ENCODE data around the gene DDX5. TPM values are rescaled to one million over a fixed set of nuclear protein-coding genes. Genes with fewer than 3 reads are reported as not detected.
A peak's percentile ranks its signal among the peaks of the same experiment; 100 is the strongest.

Gene DDX5
- total RNA-seq (2014; rRNA removed; shearing (Covaris generic); ENCODE audit: low replicate concordance): 420 and 1,383 TPM in 2 replicates

DNA sequence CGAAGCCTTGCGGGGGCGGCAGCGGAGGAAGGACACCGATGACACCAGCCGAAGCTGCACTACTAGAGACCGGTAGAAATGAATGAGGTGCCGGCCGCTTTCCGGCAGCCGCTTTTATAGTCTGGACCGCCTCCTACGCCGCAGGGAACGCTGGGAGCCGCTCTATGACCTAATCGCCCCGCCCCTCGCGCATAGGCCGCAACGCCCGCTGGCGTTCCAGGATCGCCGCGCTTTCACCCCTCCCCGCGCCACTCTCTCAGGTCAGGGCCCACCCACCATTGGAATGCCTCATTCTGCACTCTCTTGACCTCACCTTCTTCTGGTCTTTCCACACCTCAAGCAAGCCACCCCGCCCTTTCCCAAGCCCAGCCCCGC lies at the start of gene DDX5:
DDX5 (minus strand) TSS at position 89 of the 375 bp plus-strand sequence. CDS start 170 bp downstream, outside the sequence.
- Histone ChIP-seq H3K36me3 (peaks cover 73% of the 10 kb centered on the region), H3K27me3 (no peaks in the 10 kb centered on the region), H3K9me3 (no peaks in the 10 kb centered on the region), H3K4me3 (peak within 1 kb of the TSS; percentile 96)
- peak; percentile 99 for DNase-seq

DNA sequence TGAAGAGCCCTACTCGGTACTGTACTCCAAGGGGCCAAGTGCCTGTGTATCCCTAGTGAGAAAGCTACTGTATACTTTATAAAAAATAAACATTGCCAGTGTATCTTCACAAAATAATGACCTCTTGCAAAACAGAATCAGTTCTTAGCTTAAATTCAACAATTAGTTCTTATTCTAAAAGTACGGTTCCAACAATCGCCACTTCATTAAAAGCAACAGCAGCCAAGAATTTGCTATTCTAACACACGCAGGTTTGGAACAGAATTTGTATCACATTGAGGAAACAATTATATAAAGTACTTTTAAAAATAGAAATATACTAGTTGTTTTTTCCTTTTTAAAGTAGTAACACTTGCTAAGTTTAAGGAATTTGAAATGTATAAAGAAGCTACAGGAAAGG lies 49.2 kb upstream of the DDX5 start:
- Histone ChIP-seq H3K27me3 (no peaks in the 10 kb centered on the region), H3K9me3 (no peaks in the 10 kb centered on the region), H3K4me3 (no peak overlapping the region), H3K36me3 (peaks cover 96% of the 10 kb centered on the region)
- no peak for DNase-seq

DNA sequence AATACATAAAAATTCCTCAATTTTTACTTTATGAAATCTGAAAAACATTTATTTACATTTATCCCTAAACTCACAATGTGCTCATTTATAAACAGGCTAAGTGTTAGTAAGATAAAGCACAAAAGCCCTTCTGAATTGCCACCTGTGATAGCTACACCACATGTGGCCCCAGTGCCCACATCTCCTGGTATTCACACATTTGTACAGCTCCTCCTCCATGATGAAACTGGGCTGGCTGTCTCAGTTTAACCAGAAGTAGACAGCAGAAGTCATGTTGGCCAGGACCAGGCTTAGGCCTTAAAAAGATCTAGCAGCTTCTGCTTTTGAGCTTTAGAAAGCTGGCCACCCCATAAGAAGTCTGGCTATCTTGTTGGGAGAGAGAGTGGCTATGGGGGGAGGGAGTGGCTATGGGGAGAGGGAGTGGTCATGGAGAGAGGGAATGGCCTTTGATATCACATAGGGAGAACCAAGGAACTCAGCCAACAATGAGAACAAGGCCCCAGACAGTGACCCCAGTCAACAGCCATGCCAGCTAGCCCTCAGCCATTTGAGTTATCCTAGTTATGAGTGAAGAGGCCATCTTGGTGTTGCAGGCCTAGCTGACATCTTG lies 48.0 kb upstream of the DDX5 start:
- Histone ChIP-seq H3K9me3 (no peaks in the 10 kb centered on the region), H3K36me3 (peaks cover 96% of the 10 kb centered on the region), H3K27me3 (no peaks in the 10 kb centered on the region), H3K4me3 (no peak overlapping the region)
- DNase-seq: no peak

DNA sequence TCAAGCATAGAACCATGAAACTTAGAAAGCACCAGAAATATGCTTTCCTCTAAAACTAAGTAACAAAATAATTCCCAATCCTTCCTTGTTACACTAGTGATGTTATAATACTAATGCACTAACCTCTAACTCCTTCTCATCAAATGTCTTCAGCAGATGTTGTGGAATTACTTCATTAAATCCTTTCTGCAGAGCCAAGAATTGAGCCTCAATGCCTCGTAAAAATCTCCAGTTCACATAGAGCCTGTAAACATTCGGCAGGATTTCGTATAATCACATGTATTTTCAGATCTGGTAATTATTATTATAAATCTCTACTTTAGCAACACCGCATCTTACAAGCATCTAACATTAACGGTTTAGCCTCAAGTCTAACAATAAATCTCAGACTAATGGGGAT lies 45.4 kb upstream of the DDX5 start:
- no peak for DNase-seq
- no peaks in the 10 kb centered on the region for H3K27me3 ChIP-seq
- H3K4me3 ChIP-seq: no peak overlapping the region
- H3K9me3 ChIP-seq: no peaks in the 10 kb centered on the region
- peaks cover 95% of the 10 kb centered on the region for H3K36me3 ChIP-seq

DNA sequence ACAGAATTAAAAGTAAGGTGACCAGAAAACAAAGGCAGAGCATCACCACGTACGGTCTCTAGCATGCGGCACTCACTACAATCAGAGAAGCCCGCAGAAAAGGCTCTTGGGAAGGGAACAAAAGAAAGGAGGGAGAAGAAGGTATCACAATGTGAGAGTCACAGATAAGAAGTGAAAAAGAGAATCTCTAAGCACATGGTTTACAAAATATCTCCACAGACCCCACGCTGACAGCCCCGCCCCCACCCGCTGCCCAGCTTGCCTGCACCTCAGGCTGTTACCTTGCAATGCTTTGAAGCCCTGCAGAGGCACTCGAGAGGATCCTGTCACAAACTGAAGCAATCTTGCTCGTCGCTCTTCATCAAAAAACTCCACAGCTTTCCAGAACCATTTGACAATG lies 41.2 kb upstream of the DDX5 start:
- H3K9me3 ChIP-seq: no peaks in the 10 kb centered on the region
- H3K27me3 ChIP-seq: no peaks in the 10 kb centered on the region
- no peak overlapping the region for H3K4me3 ChIP-seq
- DNase-seq: no peak
- peaks cover 94% of the 10 kb centered on the region for H3K36me3 ChIP-seq

DNA sequence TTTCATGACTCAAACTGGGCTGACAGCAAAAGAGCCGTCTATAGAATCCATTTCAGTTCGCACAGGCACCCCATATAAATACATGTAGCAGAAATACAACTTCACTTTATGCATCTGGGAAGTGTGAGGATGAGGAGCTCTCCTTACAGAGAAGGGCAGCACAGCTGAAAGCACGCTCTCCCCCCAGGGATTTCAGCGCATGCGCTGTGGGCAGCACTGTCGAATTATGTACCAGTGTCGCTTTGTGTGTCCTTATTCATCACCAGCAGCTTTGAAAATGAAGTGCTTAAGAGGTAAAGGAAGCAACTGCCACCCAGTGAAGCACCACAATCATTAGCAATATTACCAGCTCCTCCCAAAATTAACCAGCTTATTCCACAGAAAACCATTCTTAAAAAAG lies 40.6 kb upstream of the DDX5 start:
- DNase-seq: no peak
- Histone ChIP-seq H3K9me3 (no peaks in the 10 kb centered on the region), H3K27me3 (no peaks in the 10 kb centered on the region), H3K4me3 (no peak overlapping the region), H3K36me3 (peaks cover 94% of the 10 kb centered on the region)

DNA sequence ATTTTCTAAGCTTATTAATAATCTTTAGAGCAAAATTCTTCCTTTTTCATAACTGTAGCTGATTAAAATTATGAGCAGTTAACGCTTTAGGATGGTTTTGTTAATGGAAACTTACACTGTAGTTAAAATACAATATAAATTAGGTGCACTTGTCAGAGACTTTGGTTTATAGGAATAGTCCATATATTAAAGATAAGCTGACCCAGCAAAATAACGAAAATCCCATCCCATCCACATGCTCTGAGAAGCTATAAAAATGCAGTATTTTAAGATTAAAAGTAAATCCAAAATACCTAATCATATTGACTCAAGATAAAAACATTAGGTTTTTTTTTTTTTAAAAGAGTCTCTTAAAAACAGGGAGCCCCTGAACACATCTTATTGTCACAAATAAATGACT lies 38.7 kb upstream of the DDX5 start:
- H3K9me3 ChIP-seq: no peaks in the 10 kb centered on the region
- DNase-seq: no peak
- no peaks in the 10 kb centered on the region for H3K27me3 ChIP-seq
- H3K36me3 ChIP-seq: peaks cover 92% of the 10 kb centered on the region
- H3K4me3 ChIP-seq: no peak overlapping the region

DNA sequence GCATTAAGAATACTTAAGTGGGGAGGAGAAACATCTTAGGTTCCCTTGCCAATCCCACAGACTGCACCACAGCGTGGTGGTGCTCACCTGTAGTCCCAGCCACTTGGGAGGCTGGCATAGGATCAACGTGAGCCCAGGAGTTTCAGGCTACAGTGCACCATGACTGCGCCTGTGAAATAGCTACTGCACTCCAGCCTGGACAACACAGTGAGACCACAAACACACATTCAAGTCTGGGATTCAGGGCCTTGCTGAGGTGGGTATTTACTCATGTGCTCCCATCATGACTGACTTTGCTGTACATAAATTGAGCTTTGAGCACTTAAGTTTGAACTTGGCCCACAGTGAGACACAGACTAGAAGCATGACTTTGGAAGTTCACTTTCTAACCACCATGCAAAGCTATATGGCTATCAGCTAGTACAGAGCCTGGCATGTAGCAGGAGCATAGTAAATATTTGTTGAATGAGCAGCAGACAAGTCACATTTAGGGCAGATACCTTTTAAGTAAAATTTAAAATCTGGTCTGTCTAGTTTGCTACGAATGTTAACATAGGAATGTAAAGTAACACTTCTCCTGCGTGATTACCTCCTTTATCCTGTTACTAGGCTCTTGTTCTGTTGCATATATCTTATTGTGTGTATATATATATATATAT lies 34.2 kb upstream of the DDX5 start:
- Histone ChIP-seq H3K4me3 (no peak overlapping the region), H3K36me3 (peaks cover 96% of the 10 kb centered on the region), H3K27me3 (no peaks in the 10 kb centered on the region), H3K9me3 (no peaks in the 10 kb centered on the region)
- no peak for DNase-seq

DNA sequence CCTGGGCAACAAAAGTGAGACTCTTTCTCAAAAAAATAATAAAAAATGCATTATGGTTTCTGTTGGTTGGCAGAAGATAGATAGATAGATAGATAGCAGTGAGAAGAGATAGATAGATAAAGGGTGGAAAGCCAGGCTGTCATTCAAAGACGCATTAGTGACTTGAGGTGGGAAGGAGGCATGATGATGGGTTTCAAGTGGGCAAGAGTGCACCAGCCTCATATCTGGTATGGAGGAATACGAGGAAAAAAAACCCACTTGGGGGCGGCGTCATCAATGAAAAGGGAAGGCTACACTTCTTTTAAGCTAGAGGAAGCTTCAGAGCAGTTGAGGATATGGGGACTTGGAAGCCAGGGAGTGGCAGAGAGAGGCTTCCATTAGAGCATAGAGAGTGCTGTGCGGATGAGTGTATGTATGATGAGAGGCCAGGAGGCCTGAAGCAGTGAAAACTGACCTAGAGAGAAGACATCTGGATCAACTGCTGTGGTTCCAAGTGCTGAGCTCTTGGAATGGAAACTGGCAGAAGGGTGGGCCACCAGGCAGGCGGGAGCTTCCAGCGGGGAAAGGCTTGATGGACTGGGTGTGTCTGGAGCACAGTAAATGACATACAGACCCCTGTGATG lies 32.5 kb upstream of the DDX5 start:
- H3K36me3 ChIP-seq: peaks cover 96% of the 10 kb centered on the region
- H3K9me3 ChIP-seq: no peaks in the 10 kb centered on the region
- no peak overlapping the region for H3K4me3 ChIP-seq
- no peak for DNase-seq
- no peaks in the 10 kb centered on the region for H3K27me3 ChIP-seq

DNA sequence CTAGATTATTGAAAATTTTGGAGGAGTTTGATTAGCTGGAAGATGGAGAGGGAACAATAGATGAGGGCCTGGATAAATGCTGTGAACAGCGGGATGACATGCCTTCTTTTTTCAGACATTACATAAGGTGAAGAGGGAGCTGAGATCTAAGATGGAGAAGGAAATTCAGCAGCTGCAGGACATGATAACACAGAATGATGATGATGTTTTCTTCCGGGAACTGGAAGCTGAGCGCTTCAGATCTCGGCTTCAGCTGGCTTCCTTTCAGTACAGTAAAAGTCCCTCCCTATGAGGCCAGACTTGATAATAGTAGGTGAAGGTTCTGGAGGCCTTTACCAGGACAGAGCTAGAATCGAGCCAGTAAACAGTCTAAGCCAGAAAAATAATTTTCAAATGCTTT lies 31.4 kb upstream of the DDX5 start:
- no peaks in the 10 kb centered on the region for H3K27me3 ChIP-seq
- no peak overlapping the region for H3K4me3 ChIP-seq
- H3K36me3 ChIP-seq: peaks cover 96% of the 10 kb centered on the region
- H3K9me3 ChIP-seq: no peaks in the 10 kb centered on the region
- DNase-seq: no peak

DNA sequence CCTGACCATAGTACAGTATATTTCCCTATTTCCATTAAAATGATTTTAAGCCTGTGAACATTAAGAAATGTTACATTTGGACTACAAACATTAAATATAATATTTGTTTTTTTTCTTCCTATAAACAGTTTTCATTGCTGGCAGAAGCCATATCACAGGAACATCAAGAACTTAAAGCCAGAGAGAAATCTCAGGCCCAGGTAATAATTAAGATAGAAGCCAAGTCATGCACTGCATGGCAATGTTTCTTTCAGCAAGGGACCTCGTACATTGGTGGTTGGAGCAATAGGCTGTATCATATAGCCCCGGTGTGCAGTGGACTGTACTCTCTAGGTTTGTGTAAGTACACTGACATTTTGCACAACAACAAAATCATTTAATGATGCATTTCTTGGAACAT lies 30.8 kb upstream of the DDX5 start:
- no peak overlapping the region for H3K4me3 ChIP-seq
- peaks cover 96% of the 10 kb centered on the region for H3K36me3 ChIP-seq
- no peaks in the 10 kb centered on the region for H3K9me3 ChIP-seq
- no peak for DNase-seq
- H3K27me3 ChIP-seq: no peaks in the 10 kb centered on the region

DNA sequence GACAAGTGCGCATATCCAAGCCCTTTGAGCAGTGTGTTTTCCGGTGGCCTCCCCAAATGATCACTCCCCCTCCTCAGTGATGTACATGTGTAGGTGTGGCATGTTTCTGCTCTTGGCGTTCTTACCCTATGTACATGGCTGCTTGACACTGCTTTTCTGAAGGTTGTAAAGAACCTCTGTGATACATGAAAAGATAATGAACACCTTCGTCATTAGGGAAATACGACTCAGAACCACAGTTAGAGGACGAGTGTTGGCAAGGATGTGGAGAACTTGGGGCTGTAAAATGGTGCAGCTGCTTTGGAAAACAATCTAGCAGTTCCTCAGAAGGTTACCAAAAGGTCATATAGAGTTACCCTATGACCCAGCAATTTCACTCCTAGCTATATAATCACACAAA lies 29.3 kb upstream of the DDX5 start:
- Histone ChIP-seq H3K27me3 (no peaks in the 10 kb centered on the region), H3K9me3 (no peaks in the 10 kb centered on the region), H3K36me3 (peaks cover 97% of the 10 kb centered on the region), H3K4me3 (no peak overlapping the region)
- DNase-seq: no peak

DNA sequence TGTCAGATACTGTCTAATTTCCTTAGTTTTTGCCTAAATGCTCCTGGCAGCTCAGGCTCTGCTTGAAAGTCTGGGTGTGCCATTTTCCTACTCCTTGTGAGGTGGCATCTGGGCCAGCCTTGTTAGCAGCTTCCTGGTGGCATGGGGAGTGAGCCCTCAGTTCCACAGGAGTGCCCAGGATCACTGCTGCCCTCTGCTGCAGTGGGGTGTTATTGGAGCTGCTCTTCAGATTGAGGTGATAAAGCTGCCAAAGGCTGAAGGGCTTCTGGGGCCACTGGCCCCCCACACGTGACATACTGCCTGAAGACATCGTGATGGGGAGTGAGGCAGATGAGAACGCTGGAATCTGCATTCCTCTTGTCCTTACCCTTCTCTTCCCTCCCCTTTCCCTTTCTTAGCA lies 28.1 kb upstream of the DDX5 start:
- DNase-seq: peak; percentile 26
- H3K9me3 ChIP-seq: no peaks in the 10 kb centered on the region
- H3K27me3 ChIP-seq: no peaks in the 10 kb centered on the region
- no peak overlapping the region for H3K4me3 ChIP-seq
- H3K36me3 ChIP-seq: peaks cover 98% of the 10 kb centered on the region

DNA sequence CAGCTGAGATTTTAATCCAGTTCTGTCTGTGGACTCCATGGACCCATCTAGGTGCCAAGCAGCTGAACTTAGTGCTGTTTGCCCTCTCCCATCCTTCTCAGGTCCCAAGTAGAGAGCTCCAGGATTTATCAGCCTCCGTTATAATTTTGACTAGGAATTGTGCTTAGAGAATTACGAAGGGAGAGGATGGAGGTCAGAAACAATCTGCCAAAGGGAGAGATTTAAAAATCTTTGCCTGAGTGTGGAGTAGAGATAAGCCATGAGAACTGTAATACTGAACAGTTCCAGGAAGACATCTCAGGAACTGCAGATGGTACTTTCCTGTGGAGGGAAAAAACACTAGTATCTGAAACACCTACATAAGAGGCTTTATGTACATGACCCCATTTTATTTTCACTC lies 27.7 kb upstream of the DDX5 start:
- no peak for DNase-seq
- Histone ChIP-seq H3K4me3 (no peak overlapping the region), H3K36me3 (peaks cover 98% of the 10 kb centered on the region), H3K27me3 (no peaks in the 10 kb centered on the region), H3K9me3 (no peaks in the 10 kb centered on the region)

DNA sequence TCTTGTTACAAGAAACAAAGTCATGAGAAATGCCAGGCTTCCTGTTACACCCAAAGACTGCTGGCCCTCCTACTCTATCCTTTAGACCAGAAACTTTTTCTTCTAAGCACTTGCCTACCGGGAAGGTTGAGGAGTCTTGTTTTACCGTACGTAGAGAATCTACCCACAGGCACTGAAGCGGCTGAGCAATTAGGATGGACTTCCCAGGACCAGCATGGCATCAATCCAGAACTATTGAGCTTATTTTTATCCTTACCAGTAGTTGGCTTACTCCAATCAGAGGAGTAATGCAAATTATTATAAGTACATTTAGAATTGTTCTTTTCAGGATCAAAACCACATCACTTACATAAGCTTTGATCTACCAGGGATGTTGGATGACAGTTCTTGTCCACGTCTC lies 26.3 kb upstream of the DDX5 start:
- no peak overlapping the region for H3K4me3 ChIP-seq
- DNase-seq: no peak
- H3K36me3 ChIP-seq: peaks cover 98% of the 10 kb centered on the region
- no peaks in the 10 kb centered on the region for H3K27me3 ChIP-seq
- no peaks in the 10 kb centered on the region for H3K9me3 ChIP-seq

DNA sequence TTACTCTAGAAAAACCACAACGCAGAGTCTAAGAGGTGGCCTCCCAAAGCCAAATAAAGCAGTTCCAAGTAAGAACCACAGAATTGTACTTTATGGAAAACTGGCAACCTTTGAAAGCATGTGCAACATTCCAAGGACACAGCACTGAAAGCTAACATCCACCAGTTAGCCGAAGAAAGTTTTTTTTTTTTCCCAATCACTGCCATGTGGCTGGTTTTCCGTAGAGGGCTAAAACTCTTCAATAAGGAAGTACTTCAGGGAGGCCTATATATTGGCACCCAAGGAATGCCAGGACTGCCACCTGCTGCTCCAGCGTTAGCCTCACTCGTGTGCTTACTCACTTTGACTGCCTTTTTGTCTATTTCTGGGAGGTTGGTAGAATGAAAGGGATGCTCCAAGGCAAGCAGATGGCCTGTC lies 25.9 kb upstream of the DDX5 start:
- no peaks in the 10 kb centered on the region for H3K9me3 ChIP-seq
- H3K4me3 ChIP-seq: no peak overlapping the region
- H3K27me3 ChIP-seq: no peaks in the 10 kb centered on the region
- no peak for DNase-seq
- peaks cover 98% of the 10 kb centered on the region for H3K36me3 ChIP-seq

DNA sequence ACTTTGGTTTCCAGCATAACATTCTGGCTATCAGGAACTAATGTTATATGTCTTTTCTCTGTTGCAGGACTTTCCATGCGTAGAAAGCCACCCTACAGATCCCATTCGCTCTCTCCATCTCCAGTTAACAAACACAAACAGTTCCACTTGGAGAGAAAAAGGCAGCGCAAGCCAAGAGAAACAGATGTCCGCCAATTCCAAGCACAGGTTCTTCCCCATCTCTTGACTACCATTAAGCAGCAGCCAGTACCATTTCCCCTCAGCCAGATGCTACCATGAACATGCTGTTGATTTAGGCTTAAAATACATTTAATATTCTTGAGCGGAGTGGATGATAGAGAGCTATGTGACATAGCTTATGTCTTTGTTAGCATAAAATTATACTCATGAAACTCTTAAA lies 23.1 kb upstream of the DDX5 start:
- Histone ChIP-seq H3K36me3 (peaks cover 96% of the 10 kb centered on the region), H3K9me3 (no peaks in the 10 kb centered on the region)

DNA sequence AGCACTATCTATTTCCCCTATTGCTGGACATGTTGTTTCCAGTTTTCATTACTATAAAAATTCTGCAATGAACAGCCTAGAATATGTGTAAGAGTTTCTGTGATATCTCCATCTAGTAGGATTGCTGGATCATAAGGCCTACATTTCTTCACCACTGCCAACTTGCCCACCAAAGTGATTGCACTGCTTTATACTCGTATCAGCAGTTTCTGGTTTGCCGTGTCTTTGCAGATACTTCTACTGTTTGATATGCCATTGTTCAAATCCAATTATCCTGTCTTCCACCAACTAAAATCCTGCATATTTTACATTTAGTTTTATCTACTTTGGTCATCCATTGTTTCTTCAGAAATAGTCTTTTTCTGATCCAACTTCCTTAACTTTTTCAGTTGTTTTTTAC lies 21.8 kb upstream of the DDX5 start:
- peaks cover 96% of the 10 kb centered on the region for H3K36me3 ChIP-seq
- no peaks in the 10 kb centered on the region for H3K9me3 ChIP-seq
- no peaks in the 10 kb centered on the region for H3K27me3 ChIP-seq
- no peak for DNase-seq
- H3K4me3 ChIP-seq: no peak overlapping the region

More for the DNA sequence above, 23.1 kb upstream of the DDX5 start:
- H3K4me3 ChIP-seq: no peak overlapping the region
- no peak for DNase-seq
- no peaks in the 10 kb centered on the region for H3K27me3 ChIP-seq

Measured in MG63 (cell line).